ENCODE measurements around the gene PLD1. TPM values are rescaled to one million over a fixed set of nuclear protein-coding genes. Genes with fewer than 3 reads are reported as not detected.

PLD1 gene
- total RNA-seq, 1 donor from 2014 or later, result 0.55 TPM

GRCh38 chr3:171574556-171575240, 235.6 kb downstream of the PLD1 start:
- intact Hi-C loops (cut with micrococcal nuclease), result no loop called here

- intact Hi-C loops (cut with micrococcal nuclease), result loop anchor here (5.0 kb wide), 1 partner anchor 242 kb away; no protein-coding TSS in a partner anchor
Measured at GRCh38 chr3:171569571-171570132, 240.6 kb downstream of the PLD1 start.

DNA sequence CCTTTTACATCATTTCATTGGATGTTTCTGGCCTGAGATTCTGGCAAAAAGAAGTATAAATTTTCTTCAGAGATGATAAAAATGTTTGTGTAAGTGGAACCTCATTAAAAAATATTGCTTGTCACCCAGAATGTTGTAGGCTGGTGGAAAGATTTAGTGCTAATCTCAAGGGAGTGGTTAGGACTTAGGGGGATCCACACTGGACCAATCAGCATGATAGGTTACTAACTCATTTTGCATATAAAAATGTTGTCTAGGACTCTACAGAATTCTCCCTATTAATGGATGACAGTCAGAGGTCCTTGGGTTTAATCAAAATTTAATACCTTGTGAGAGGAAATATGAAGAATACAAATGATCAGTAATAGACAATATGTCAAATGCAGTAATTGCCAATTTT, 241.5 kb downstream of the PLD1 start:
- intact Hi-C loops (cut with micrococcal nuclease), result loop anchor here (5.0 kb wide), 1 partner anchor 241 kb away; no protein-coding TSS in a partner anchor

DNA sequence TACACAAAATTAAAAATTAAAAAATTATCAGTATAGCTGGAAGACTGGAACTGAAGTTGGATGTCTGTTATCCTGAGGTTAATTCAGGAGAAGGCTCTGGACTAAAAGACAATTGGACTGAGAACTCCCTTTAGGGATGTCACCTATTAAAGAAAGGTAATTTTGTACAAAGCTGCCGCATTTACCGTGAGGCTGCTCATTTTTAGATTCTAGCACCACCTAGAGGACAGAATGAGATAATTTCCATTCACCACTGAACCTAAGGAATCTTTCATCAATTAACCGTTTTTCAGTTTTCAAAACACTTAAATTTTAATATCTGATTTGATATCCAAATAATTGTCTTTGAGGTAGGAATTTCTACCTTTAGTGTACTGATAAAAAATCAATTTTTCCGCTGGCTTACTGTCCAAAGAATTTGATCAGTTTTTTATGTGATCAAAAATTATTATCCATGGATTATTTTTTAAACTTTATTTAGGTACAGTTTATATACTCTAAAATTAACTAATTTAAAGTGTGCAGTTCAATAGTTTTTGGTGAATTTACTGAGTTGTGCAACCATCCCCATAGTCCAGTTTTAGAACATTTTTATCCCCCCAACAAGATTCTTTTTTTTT, 243.4 kb downstream of the PLD1 start:
- intact Hi-C loops (cut with micrococcal nuclease), result loop anchor here (1.0 to 5.0 kb wide), 7 partner anchors 107 to 774 kb away; partner anchors contain the start of gene TNIK

GRCh38 chr3:171565481-171566058, 244.7 kb downstream of the PLD1 start:
- intact Hi-C loops (cut with micrococcal nuclease), result loop anchor here (1.0 to 5.0 kb wide), 6 partner anchors 105 to 775 kb away; partner anchors contain the start of gene TNIK

GRCh38 chr3:171564748-171565480, 245.4 kb downstream of the PLD1 start:
- intact Hi-C loops (cut with micrococcal nuclease), result loop anchor here (5.0 kb wide), 3 partner anchors 238 to 658 kb away; partner anchors contain the start of gene EIF5A2

- intact Hi-C loops (cut with micrococcal nuclease), result loop anchor here (5.0 kb wide), 2 partner anchors 316 to 656 kb away; partner anchors contain the start of gene EIF5A2
Measured at GRCh38 chr3:171563298-171563697, 247.0 kb downstream of the PLD1 start.

DNA sequence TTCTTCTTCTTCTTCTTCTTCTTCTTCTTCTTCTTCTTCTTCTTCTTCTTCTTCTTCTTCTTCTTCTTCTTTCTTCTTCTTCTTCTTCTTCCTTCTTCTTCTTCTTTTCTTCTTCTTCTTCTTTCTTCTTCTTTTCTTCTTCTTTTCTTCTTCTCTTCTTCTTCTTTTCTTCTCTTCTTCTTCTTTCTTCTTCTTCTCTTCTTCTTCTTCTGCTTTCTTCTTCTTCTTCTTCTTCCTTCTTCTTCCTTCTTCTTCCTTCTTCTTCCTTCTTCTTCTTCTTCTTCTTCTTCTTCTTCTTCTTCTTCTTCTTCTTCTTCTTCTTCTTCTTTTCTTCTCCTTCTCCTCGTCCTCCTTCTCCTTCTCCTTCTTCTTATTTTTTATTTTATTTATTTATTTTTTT, 247.8 kb downstream of the PLD1 start:
- intact Hi-C loops (cut with micrococcal nuclease), result loop anchor here (1.0 to 5.0 kb wide), 4 partner anchors 68 to 655 kb away; partner anchors contain the start of genes EIF5A2 and TNIK

- intact Hi-C loops (cut with micrococcal nuclease), result loop anchor here (1.0 to 5.0 kb wide), 4 partner anchors 67 to 654 kb away; partner anchors contain the start of genes EIF5A2 and TNIK
Measured at GRCh38 chr3:171561596-171562323, 248.5 kb downstream of the PLD1 start.

GRCh38 chr3:171559586-171559985, 250.7 kb downstream of the PLD1 start:
- intact Hi-C loops (cut with micrococcal nuclease), result no loop called here

GRCh38 chr3:171558188-171558696, 252.0 kb downstream of the PLD1 start:
- intact Hi-C loops (cut with micrococcal nuclease), result no loop called here

DNA sequence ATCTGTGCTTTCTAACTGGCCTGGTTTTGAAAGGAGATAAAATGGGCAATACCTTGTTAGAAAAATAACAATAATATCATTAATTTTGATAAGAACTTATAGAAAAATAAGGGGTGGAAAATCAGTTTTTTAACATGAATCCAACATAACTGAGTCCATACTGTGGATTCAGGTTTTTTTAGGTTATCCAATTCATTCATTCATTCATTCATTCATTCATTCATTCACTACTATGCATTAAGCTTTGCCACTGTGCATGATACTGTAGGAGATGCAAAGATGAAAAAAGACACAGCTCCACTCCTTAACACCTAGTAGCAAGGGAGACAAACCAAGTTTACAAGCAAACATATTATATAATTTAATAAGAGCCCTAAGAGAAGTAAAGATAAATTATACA, 253.1 kb downstream of the PLD1 start:
- intact Hi-C loops (cut with micrococcal nuclease), result no loop called here

GRCh38 chr3:171556574-171557145, 253.6 kb downstream of the PLD1 start:
- intact Hi-C loops (cut with micrococcal nuclease), result no loop called here

DNA sequence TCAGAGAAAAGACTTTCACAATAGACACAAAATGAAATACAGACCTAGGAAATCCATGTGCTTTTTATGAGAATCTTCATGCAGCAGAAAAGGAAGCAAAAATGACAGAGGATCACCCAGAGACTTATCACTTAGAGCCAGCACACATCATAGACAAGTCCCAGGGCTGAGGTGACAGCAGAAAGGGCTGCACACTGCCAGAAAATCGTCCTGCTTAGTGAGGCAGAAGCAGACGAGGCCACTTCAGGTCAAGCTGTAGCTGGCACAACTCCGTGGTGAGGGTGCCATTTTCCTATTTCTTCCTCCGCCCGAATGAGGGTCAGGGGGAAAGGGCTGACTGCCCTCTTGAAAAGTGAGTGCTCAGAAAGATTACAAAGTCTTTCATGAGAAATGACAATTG, 254.1 kb downstream of the PLD1 start:
- intact Hi-C loops (cut with micrococcal nuclease), result no loop called here

- intact Hi-C loops (cut with micrococcal nuclease), result no loop called here
Measured at GRCh38 chr3:171553086-171553485, 257.2 kb downstream of the PLD1 start.

DNA sequence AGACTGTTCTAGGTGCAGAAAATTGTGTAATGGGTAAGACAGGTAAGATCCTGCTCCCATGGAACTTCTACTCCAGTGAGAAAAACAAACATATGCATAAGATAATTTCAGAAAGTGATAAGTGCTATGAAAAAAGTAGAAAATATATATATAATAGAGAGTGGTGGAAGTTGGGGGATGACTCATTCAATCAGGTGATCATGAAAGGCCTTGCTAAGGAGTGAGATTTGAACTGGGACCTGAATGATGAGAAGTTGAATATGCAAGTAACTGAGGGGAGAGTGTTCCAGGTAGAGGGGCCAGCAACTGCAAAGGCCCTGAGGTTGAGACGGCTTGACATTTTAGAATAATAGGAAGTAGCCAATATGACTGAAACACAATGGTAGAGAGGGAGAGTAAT, 257.8 kb downstream of the PLD1 start:
- intact Hi-C loops (cut with micrococcal nuclease), result no loop called here

DNA sequence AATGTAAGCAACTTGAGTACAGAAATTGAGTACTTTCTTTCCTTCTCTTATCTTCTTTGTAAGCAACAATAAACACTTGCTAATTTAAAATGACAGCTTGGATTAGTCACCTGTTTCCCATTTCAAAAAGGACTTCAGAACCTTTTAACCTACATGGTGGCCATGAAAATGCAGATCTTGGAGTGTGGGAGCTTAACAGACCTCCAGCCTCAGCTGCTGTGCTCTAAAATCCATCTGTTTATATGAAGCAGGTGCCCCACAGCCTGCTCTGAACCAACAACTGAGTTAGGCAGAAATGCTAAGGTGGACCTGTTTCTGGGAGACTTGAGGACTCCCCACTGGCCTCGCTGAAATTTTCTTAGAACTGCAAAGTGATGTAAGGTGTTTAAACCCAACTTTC, 259.0 kb downstream of the PLD1 start:
- intact Hi-C loops (cut with micrococcal nuclease), result no loop called here

Measured in T-helper 2 cell treated with Interferon-gamma antibody and Interleukin-4, amounts not matched to agents 100 ng/mL and 5 ng/mL, for 36 hours (primary cell).